Epidermal melanocyte (primary cell): ENCODE measurements around the gene SLC44A3.

Experiments used
- DNase-seq: peaks from one replicate; pipeline ENCODE4 v3.0.0; 2011; ENCODE audit warnings: low spot score; ENCODE audit not compliant: insufficient read length

SLC44A3 gene

GRCh38 chr1:94872771-94873495, 52.8 kb downstream of the SLC44A3 start:
- no peak for DNase-seq

GRCh38 chr1:94873520-94874351, 53.6 kb downstream of the SLC44A3 start:
- DNase-seq = no peak

DNA sequence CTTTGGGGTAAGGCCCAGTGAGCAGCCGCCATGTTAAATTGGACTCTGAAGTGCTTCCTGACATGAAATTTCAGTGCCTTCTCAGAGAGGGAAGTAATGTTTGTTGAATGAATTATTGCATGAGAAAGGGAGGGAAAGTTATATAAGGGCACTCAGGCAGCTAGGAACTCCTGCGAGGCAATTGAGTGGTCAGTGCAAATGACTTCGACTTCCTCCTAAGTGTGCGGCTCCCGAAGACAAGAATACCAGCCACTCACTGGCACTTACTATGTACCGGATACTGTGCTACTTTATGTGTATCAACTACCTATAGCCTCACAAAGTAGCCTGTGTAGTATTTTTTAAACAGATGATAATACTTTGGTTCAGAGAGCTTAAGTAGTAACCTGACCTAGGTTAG, 54.3 kb downstream of the SLC44A3 start:
- DNase-seq = no peak

DNA sequence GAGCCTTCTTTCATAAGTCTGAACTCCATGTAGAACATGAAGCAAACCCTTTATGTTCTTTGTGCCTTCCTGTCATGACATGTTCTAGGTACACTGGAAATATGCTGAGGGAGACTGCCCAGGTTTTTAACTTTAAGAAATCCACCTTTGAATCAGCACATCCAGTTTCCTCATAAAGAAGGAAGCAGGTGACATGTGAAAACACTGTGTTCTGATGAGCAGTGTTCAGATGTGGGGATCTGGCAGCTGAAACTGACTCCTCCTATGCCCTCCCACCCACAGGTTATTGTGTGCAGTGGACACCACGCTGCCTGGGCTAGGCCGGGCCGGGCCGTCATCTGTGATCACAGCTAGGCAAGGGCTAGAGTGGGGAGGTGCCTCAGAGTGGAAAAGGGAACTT, 55.6 kb downstream of the SLC44A3 start:
- no peak for DNase-seq

- DNase-seq = no peak
These were observed 56.2 kb downstream of the SLC44A3 start for GRCh38 chr1:94876362-94876761.

GRCh38 chr1:94878329-94878728, 58.2 kb downstream of the SLC44A3 start:
- DNase-seq = no peak

DNA sequence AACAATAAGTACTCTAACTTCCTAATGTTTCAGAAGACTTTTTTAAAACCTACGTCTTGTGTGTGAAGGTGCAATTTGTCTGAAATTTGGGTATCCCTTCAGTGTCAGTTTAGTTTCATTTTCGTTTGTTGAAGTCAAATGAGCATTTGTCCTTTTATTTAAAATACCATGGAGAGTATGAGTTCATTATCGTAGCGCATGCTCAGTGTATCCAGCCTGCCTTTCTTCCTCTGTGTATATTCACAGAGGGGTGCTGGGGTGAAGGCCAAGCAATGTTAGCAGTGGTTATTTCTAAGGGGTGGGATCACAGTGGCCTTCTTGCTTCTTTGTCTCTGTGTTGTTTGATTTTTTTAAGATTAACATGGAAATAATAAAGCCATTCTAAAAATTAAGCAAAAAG, 63.5 kb downstream of the SLC44A3 start:
- no peak for DNase-seq

DNA sequence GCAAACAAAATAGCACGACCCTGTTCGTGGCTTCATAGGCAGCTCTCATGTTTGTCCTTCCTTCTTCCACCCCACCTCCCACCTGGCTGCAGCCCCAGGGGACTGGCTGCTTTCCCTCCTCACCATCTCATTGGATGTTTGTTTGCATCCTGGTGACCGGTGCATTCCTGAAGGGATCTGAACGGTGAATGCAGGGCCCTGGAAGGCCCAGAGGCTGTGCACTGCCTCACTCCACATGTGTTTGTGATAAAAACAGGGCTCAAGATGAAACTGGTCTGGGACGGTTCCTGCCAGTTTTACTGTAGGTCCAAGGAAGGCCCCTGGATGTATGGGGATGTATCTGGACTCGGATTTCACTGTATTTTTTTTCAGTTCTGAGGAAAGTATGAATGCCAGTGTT, 63.9 kb downstream of the SLC44A3 start:
- no peak for DNase-seq

DNA sequence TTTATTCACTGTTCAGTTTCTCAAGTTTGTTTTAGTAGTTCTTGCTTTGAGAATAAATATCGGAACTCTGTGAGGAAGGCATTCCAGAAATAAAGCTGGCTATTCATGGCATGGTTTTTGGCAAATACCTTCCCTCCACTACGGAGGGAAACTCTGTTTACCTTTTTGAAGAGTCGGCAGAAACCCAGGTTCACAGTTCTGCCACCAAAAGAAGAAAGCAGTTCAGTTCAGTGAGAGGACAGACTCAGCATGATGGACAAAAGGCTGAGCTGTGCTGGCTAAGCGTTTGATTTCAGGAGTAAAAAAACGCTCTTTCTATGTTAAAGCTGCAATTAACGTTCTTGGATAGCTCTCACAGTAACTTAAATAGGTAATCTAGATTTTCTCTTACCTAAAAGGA, 64.3 kb downstream of the SLC44A3 start:
- DNase-seq = no peak

DNA sequence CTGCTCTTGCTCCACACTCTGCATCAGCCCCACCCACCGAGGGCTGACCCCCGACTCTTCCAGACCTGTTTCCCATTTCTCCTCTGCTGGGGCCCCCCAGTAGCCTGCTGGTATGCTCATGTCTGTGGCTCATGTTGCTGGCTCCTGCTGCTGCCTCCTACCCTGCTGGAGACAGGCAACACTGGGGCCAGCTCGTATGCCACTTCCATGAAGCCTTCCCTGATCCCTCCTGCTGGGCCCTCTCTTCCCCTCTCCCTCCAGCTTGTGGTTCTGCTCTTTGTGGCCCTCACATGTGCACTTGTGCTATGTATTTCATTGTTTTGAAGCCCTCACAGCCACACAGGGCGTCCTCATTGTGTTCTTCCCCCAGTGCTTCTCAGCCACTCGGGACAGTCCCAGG, 66.2 kb downstream of the SLC44A3 start:
- no peak for DNase-seq

DNA sequence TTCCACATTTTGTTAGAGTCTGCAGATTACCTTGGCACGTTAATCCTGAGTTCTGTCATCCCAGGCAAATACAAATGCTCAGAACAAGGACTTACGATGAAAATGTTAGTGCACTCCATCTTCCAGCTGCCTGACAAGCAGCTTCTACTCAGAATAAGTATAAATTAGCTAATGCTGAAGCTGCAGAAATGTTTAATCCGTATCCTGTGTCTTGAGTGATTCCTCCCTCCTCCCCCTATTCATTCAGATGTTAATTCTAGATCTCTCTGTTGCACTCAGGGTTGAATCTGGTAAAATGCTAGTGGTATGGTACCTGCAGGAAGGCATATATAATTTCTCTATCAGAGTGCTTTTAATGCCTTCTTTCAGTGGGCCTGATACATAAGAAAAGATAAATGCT, 66.9 kb downstream of the SLC44A3 start:
- DNase-seq = no peak

GRCh38 chr1:94887603-94888171, 67.5 kb downstream of the SLC44A3 start:
- DNase-seq = no peak

GRCh38 chr1:94888201-94888600, 68.0 kb downstream of the SLC44A3 start:
- no peak for DNase-seq

- no peak for DNase-seq
These were observed 72.6 kb downstream of the SLC44A3 start for GRCh38 chr1:94892604-94893254.

- no peak for DNase-seq
These were observed 74.5 kb downstream of the SLC44A3 start for GRCh38 chr1:94894630-94895029.

GRCh38 chr1:94895518-94895917, 75.4 kb downstream of the SLC44A3 start:
- DNase-seq = no peak

- no peak for DNase-seq
These were observed 78.6 kb downstream of the SLC44A3 start for GRCh38 chr1:94898491-94899385.

DNA sequence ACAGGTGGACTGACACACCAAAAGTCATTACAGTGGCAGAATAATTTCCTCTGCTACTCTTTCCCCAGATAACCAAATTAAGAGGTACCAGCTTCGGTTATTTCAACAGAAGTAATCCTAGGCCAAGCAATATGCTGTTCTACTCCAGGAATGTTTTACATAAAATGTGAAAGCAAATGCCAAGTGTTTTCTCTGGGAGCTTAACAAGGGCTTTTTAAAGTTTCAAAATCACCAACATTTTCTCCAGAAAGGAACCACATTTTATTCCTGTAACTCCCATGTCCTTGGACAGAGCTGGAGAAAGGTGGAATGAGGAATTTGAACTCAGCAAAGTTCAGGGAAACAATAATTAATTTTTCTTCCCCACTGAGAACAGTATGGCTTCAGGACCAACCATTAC, 79.6 kb downstream of the SLC44A3 start:
- DNase-seq = no peak

DNA sequence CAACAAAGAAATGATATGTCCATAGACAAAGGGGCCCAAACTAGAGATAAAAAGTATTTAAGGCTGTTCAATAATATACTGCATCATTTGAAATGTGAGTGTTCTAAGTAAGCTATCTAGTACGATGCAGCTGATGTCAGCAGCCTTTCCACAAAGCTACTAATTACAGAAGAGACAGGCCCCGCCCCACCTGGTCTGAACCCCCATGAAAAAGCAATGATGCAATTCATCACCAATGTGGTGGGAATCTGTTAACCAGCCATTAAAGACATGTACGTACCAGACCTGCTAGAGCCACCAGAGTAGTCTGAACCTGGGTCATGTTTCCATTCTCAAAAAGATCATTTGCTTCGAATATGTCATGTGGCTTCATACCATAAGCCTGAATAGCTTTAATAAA, 81.7 kb downstream of the SLC44A3 start:
- DNase-seq = no peak

DNA sequence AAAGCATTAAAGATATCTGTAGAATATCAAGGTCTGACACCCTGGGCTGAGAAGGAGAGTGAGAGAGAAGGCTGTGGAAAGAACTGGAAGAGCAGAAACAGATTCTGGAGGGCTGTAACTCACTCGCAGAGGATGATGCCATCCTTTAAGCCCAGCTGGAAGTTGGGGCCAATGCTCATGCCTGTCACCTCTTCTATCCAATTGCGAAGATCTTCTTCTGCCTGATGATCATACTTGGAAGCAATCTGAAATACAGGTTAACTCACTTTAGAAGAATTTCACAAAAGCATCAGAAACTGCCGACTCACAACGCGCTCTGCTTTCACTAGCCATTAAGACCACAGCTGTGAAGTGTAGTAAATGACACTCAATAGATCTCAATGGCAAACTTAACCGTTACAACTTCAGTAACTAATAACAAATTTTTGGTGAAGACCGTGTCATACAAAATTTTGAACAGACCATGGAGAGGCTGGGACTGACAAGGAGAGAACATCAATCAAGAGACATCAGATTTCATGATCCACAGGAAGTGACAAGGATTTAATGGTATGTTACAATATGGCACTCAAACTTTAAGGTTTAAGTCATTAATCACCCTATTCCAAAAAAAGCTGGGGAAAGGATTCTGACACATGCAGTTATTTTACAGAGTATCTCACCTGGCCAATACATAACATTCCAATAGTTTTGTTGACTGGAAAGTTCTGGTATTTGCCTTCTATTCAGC, 83.3 kb downstream of the SLC44A3 start:
- no peak for DNase-seq
